SK-N-MC (cell line): ENCODE results near the gene TEAD1.

Experiments
- DNase-seq: peaks from one replicate; pipeline ENCODE4 v3.0.0-alpha.2; 2011; ENCODE audit warnings: low read depth, low spot score
- H3K27ac ChIP-seq: fragments of 200-600 bp; sonication (generic); 2 replicates; pipeline ENCODE4 v1.5.1; 2016; ENCODE audit warnings: mixed run types
- H3K36me3 ChIP-seq: fragments of 200-600 bp; sonication (generic); 2 replicates; pipeline ENCODE4 v1.6.1; 2017; ENCODE audit warnings: antibody characterized with exemption, low read length, mixed read lengths; ENCODE audit not compliant: insufficient read depth
- H3K4me3 ChIP-seq: fragments of 200-600 bp; sonication (generic); 2 replicates; pipeline ENCODE4 v1.5.1; 2016
- H3K9ac ChIP-seq: fragments of 200-600 bp; sonication (generic); 2 replicates; pipeline ENCODE4 v1.8.0; 2017; ENCODE audit warnings: mixed run types, mixed read lengths; ENCODE audit not compliant: insufficient read length
- H3K9me3 ChIP-seq: fragments of 200-600 bp; sonication (generic); 2 replicates; pipeline ENCODE4 v1.6.1; 2017; ENCODE audit warnings: low read depth, mild to moderate bottlenecking, antibody characterized with exemption, low read length, moderate library complexity, mixed read lengths
- EZH2 ChIP-seq: fragments of 200-600 bp; sonication (generic); IDR thresholded peaks from one replicate; pipeline ENCODE4 v1.6.1; 2017; ENCODE audit warnings: antibody characterized with exemption
- FOXP2 ChIP-seq: optimal IDR thresholded peaks from 2 replicates; pipeline ENCODE3; 2011; ENCODE audit warnings: mild to moderate bottlenecking, moderate library complexity; ENCODE audit not compliant: insufficient read depth; ENCODE audit errors: extremely low read length, control extremely low read depth
- POLR2AphosphoS5 ChIP-seq: IDR thresholded peaks from 2 replicates; pipeline ENCODE4 v1.6.1; 2012; ENCODE audit warnings: mild to moderate bottlenecking, low read depth, low read length, borderline replicate concordance

The TEAD1 gene

DNA sequence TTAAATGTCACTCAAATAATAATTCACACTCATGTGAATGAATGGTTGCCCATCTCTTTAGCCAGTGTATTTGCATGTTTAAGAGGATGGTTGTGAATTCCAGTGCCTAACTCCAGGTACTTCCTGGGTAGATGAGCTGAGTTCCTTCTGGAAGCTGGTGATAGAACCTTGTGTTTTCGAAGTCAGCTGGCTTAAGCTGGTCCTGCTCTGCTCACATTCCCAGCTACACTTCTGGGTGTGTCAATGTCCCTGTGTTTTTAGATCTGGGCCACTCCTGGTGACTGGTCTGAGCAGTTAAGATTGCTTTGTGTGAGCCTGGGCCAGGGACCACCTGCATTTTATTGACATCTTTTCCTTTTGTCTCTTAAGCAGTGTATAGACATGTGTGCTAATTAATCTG, 10.6 kb downstream of the TEAD1 start:
- Histone ChIP-seq H3K36me3 (0 out of 2 replicates have a peak, but pooled peaks cover 3% of the 10 kb centered on the region), H3K27ac (no peak overlapping the region), H3K4me3 (no peak overlapping the region), H3K9ac (no peak overlapping the region), H3K9me3 (no peaks in the 10 kb centered on the region)
- TF ChIP-seq POLR2AphosphoS5 (no peak), EZH2 (no peak), FOXP2 (no peak)
- DNase-seq = no peak

DNA sequence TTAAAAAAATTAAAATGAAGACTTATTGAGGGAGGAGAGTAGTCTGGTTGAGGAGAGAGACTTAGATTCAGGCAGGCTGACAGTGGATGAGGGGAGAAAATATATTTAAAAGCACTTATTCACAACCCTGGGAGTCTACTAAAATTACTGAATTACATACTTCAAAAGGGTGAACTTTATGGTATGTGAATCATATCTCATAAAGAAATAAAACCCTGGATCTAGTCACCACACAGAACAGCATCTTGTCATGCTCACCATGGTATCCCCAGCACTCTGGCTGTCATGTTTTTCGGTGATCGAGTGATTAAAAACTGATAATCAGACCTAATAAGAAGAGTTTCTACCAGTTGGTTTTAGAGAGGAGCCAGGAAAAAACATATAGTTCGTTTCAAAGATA, 11.0 kb downstream of the TEAD1 start:
- no peak overlapping the region for H3K27ac ChIP-seq
- H3K9ac ChIP-seq = no peak overlapping the region
- TF ChIP-seq POLR2AphosphoS5 = no peak
- no peak for TF ChIP-seq FOXP2
- TF ChIP-seq EZH2 = no peak
- H3K4me3 ChIP-seq = no peak overlapping the region
- DNase-seq = no peak
- 0 out of 2 replicates have a peak, but pooled peaks cover 3% of the 10 kb centered on the region for H3K36me3 ChIP-seq
- H3K9me3 ChIP-seq = no peaks in the 10 kb centered on the region

DNA sequence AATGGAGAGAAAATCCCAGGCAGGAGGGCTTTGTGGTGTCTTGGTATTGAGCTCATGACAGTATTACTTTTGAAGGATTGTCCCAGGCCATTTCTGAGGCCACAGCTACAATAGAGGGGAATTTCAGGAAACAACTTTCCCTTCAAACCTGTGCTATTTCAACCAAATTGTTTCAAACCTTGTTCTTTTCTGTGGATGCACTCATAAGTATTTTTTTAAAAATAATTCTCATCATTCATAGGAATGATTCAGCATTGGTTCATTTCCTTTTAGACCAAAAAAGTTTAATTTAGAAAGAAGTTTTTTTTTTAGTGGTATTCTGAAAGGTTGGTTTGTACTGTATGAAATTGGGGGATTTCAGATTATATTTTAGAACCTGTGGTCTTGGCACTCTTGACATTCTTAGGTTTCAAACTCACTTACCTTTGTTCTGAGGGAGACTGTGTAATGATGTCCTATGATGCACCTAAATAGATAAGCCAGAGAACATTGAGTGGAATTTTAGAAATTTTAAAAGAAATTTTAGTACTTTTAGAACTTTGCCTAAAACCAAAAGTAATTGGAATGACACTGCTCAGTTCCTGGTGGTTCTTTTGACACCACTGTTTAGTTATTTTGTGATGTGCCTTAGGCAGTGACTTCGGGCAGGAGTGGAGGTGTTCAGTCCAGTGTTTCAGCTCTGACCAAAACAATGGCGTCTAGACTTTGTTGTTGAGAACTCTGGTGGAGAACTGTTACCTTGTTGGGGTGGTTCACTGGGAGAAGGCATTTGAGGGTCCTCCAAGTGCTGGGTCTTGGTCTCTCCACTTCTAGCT, 12.2 kb downstream of the TEAD1 start:
- Histone ChIP-seq H3K4me3 (no peak overlapping the region), H3K9me3 (no peaks in the 10 kb centered on the region), H3K27ac (no peak overlapping the region), H3K36me3 (no peaks in the 10 kb centered on the region), H3K9ac (no peak overlapping the region)
- no peak for DNase-seq
- TF ChIP-seq FOXP2 (no peak), EZH2 (no peak), POLR2AphosphoS5 (no peak)

DNA sequence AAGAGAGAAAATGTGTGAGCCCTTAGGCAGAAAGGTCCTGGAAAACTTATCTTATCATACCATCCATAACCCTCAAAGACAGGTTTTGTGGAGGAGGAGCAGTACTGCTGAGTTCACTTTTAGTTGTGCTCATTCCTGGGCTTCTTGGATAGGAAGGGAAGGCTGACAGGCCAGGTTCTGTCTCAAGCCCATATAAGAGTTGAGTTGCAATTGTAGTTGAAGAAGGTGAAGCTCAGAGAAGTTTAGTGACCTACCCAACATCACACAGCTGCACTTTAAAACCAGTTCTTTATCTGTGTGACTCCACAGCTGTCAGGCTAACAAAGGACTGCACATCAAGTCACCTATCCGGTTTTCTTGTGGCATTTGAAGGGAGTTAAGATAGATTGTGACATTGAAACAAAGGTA, 13.0 kb downstream of the TEAD1 start:
- no peak overlapping the region for H3K4me3 ChIP-seq
- no peak for DNase-seq
- no peak for TF ChIP-seq POLR2AphosphoS5
- TF ChIP-seq EZH2 = no peak
- no peak for TF ChIP-seq FOXP2
- H3K36me3 ChIP-seq = no peaks in the 10 kb centered on the region
- no peak overlapping the region for H3K9ac ChIP-seq
- no peaks in the 10 kb centered on the region for H3K9me3 ChIP-seq
- no peak overlapping the region for H3K27ac ChIP-seq

DNA sequence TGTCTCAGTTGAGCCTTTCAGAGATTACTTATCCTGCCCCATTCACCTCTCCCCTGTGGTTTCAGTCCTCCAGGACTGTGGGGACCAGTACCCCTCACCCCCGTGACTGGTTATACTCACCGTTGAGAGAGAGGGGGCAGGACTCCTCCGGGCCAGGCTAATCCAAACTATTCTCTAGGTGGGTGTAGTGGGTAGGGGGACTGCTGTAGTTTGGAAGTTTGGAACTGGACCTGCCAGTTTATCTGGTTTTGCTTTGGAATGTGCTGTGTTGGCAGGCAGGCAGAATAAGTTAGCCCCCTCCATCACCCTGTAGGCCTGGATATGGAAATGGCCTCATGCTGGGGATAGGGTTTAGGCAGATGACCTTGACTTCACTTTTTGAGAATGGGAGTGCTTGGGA, 13.5 kb downstream of the TEAD1 start:
- no peaks in the 10 kb centered on the region for H3K9me3 ChIP-seq
- H3K36me3 ChIP-seq = no peaks in the 10 kb centered on the region
- no peak for DNase-seq
- no peak overlapping the region for H3K9ac ChIP-seq
- TF ChIP-seq EZH2 (no peak), FOXP2 (no peak), POLR2AphosphoS5 (no peak)
- H3K27ac ChIP-seq = no peak overlapping the region
- H3K4me3 ChIP-seq = no peak overlapping the region

DNA sequence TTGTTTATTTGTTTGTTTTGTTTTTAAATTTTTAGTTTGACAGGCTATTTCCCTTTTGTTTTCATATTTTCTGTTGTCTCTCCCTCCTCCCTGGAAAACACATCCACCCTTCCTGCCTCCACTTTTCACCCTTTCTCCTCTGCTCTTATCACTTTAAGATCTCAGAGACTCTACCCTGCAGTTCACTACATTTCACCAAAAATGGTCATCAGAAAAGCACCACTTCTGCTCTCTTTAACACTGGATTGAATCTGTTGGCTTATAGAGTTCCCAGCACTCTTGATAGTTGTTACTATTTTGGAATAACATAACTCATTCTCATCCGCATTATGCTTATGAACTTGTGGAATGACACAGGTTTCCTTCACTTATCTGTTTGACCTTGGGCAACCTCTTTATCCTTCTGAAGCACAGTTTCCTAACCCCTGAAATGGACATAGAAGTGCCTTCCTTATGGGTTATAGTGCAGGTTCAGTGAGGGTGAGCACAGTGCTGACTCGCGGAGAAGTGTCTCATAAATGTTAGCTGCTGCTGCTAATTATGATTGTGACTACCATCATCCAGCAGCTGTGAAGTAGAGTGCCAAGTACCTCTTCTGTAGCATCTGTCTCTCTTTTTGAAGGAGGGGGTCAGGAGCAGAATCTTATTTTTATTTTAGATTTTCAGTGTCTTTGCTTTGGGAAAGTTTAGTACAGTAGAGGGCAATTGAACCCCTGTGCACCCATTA, 15.0 kb downstream of the TEAD1 start:
- no peaks in the 10 kb centered on the region for H3K9me3 ChIP-seq
- TF ChIP-seq FOXP2 (no peak), POLR2AphosphoS5 (no peak), EZH2 (no peak)
- no peak overlapping the region for H3K4me3 ChIP-seq
- H3K36me3 ChIP-seq = no peaks in the 10 kb centered on the region
- no peak overlapping the region for H3K9ac ChIP-seq
- no peak for DNase-seq
- no peak overlapping the region for H3K27ac ChIP-seq

DNA sequence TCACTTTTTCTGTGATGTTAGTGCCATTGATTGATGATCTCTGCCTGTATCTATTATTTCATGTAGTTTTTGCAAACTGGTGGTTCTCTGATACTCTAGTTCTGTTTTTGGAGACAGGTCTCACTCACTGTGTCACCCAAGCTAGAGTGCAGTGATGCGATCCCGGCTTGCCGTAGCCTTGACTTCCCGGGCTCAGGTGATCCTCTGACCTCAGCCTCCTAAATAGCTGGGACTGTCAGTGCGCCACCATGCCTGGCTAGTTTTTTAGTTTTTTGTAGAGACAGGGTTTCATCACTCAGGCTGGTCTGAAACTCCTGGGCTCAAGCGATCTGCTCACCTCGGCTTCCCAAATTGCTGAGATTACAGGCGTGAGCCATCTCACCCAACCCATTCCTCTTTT, 16.4 kb downstream of the TEAD1 start:
- Histone ChIP-seq H3K36me3 (no peaks in the 10 kb centered on the region), H3K27ac (no peak overlapping the region), H3K4me3 (no peak overlapping the region), H3K9me3 (no peaks in the 10 kb centered on the region), H3K9ac (no peak overlapping the region)
- TF ChIP-seq FOXP2 (no peak), EZH2 (no peak), POLR2AphosphoS5 (no peak)
- DNase-seq = no peak

DNA sequence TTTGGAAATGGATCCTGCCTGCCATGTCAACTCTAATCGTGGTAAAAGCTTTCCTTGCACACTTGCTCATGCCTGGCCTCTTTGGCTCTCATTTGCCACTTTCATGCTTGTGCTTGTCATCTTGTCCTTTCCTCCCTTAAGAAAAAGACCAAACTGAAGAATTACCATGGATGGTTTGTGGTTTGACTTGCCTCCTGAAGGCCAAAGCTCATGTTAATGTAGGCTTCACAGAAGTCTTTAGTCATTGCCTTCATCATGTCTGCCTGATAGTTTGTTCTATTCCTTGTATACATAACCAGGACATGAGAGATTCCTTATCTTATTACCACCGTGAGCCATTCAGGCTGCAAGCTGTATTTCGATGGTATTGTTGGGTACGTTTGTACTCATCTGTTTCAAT, 17.3 kb downstream of the TEAD1 start:
- Histone ChIP-seq H3K4me3 (no peak overlapping the region), H3K9ac (no peak overlapping the region), H3K27ac (no peak overlapping the region), H3K36me3 (no peaks in the 10 kb centered on the region), H3K9me3 (no peaks in the 10 kb centered on the region)
- TF ChIP-seq POLR2AphosphoS5 (no peak), FOXP2 (no peak), EZH2 (no peak)
- no peak for DNase-seq
